ENCODE results near the gene PTPRT. TPM values are rescaled to one million over a fixed set of nuclear protein-coding genes. Genes with fewer than 3 reads are reported as not detected.

PTPRT gene
- total and polyA plus RNA-seq, 12 donors = 0.04 to 0.53 (median 0.22) TPM; not detected in 1

DNA sequence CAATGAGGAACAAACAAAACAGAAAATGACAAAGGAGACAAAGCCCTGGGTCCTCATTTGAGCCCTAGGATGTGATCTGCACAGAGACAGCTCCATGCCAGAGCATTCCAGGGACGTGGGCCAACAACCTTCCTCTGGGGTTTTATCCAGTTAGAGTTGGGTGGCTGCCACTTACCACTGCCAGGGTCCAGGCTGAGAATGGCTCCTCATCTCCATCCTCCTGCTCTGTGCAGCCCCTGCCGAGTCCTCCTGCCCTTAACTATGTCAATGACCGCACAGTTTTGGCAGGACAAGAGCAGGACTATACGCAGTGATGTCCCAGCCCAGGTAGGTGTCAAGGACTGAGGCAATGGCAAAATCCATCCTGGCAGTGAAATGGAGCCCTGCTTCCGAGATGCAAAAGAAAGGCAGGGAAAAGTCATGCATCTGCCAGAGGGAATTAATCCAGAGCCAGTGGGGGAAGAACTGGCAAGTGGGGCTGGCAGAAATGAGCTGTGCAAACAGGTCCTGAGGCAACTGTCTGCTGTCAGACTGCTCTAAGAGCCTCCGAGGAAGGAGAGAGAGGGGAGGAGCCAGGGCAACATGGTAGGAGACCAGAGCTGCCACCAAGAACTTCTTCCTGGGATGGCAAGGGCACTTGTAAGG is 449.4 kb downstream of the PTPRT start:
- intact Hi-C loops (cut with DNase I) = no loop called here
- peak in 1 of 2 donors; percentile 22 for DNase-seq
- WGBS, 2 donors = 58 to 62% methylated on average over 6 of the region's 6 CpGs

GRCh38 chr20:42739683-42740082 is 450.0 kb downstream of the PTPRT start:
- WGBS, 2 donors = 87 to 89% methylated on average over 3 of the region's 3 CpGs

More for the DNA sequence above, 449.4 kb downstream of the PTPRT start:
- H3K4me3 ChIP-seq = no peak overlapping the region
- peaks cover 0 to 21% (median 0%) of the 10 kb centered on the region in 11 donors for H3K9me3 ChIP-seq
- H3K36me3 ChIP-seq = no peaks in the 10 kb centered on the region
- H3K27ac ChIP-seq = no peak overlapping the region
- H3K27me3 ChIP-seq = peaks cover 0 to 4% (median 0%) of the 10 kb centered on the region in 7 donors
- no peaks in the 10 kb centered on the region for H3K4me1 ChIP-seq
- TF ChIP-seq, protein P1, sequence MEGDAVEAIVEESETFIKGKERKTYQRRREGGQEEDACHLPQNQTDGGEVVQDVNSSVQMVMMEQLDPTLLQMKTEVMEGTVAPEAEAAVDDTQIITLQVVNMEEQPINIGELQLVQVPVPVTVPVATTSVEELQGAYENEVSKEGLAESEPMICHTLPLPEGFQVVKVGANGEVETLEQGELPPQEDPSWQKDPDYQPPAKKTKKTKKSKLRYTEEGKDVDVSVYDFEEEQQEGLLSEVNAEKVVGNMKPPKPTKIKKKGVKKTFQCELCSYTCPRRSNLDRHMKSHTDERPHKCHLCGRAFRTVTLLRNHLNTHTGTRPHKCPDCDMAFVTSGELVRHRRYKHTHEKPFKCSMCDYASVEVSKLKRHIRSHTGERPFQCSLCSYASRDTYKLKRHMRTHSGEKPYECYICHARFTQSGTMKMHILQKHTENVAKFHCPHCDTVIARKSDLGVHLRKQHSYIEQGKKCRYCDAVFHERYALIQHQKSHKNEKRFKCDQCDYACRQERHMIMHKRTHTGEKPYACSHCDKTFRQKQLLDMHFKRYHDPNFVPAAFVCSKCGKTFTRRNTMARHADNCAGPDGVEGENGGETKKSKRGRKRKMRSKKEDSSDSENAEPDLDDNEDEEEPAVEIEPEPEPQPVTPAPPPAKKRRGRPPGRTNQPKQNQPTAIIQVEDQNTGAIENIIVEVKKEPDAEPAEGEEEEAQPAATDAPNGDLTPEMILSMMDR (IDR thresholded peaks at IDR 0.05) = no peak
- ATAC-seq = peak in 3 of 8 donors; percentile 35 to 62 (median 45)

DNA sequence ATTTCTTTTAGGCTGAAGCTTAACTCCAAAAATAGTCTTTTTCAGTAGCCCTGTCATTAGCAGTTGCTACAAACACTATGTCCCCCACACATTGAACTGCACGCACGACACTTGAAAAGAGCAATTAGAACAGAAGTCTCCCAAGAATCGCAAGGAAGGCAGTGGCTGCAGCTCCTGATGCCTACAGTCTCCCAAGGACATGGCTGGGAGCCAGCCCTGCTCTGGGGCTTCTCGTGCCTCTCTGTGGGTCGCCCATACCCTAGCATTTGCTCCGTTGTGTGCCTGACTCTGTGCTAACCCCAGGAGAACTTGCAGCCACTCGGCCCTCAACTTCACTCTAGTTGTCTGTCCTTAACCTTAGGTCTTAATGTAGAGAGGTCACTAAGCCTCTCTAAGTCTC is 454.2 kb downstream of the PTPRT start:
- Histone ChIP-seq H3K36me3 (no peaks in the 10 kb centered on the region), H3K9me3 (no peaks in the 10 kb centered on the region), H3K4me3 (no peak overlapping the region), H3K27me3 (peaks cover 0 to 5% (median 0%) of the 10 kb centered on the region in 7 donors), H3K4me1 (no peaks in the 10 kb centered on the region), H3K27ac (no peak overlapping the region)
- DNase-seq (no peak), ATAC-seq (no peak)
- WGBS, 2 donors = 78 to 80% methylated on average over 7 of the region's 7 CpGs
- intact Hi-C loops (cut with DNase I) = no loop called here
- TF ChIP-seq, protein P1 (IDR thresholded peaks at IDR 0.05) = no peak

More at GRCh38 chr20:42739683-42740082, 450.0 kb downstream of the PTPRT start:
- Histone ChIP-seq H3K27me3 (peaks cover 0 to 4% (median 0%) of the 10 kb centered on the region in 7 donors), H3K4me1 (no peaks in the 10 kb centered on the region), H3K9me3 (peaks cover 0 to 21% (median 0%) of the 10 kb centered on the region in 11 donors), H3K36me3 (no peaks in the 10 kb centered on the region), H3K4me3 (no peak overlapping the region), H3K27ac (no peak overlapping the region)
- TF ChIP-seq, protein P1 (IDR thresholded peaks at IDR 0.05) = no peak
- intact Hi-C loops (cut with DNase I) = no loop called here
- DNase-seq (no peak), ATAC-seq (no peak)

GRCh38 chr20:42734660-42735368 is 454.9 kb downstream of the PTPRT start:
- DNase-seq (no peak), ATAC-seq (peak in 3 of 8 donors; percentile 34 to 45 (median 38))
- Histone ChIP-seq H3K36me3 (no peaks in the 10 kb centered on the region), H3K9me3 (no peaks in the 10 kb centered on the region), H3K27me3 (peaks cover 0 to 5% (median 0%) of the 10 kb centered on the region in 7 donors), H3K4me1 (no peaks in the 10 kb centered on the region), H3K4me3 (no peak overlapping the region), H3K27ac (no peak overlapping the region)
- intact Hi-C loops (cut with DNase I) = no loop called here
- 65 to 66% methylated on average over 5 of the region's 5 CpGs for WGBS, 2 donors
- TF ChIP-seq, protein P1 (IDR thresholded peaks at IDR 0.05) = no peak

Data from heart right ventricle (tissue), 16 donors.